IMR-90 (cell line): ENCODE results near the gene CDYL2.

ENCODE experiments used
- BHLHE40 ChIP-seq: fragments of 150-350 bp; IDR thresholded peaks from 2 replicates; pipeline ENCODE4 v1.6.1; 2016; ENCODE audit warnings: mild to moderate bottlenecking, low read depth, low read length
- CEBPB ChIP-seq: IDR thresholded peaks from 2 replicates; pipeline ENCODE4 v1.6.1; 2012; ENCODE audit warnings: low read depth, low read length, improper control_type of control experiment
- MAZ ChIP-seq: IDR thresholded peaks from 2 replicates; pipeline ENCODE4 v1.6.1; 2012; ENCODE audit warnings: low read depth, mild to moderate bottlenecking, low read length, improper control_type of control experiment, moderate library complexity, borderline replicate concordance
- MXI1 ChIP-seq: IDR thresholded peaks from 2 replicates; pipeline ENCODE4 v1.6.1; 2012; ENCODE audit warnings: low read depth, mild to moderate bottlenecking, low read length, moderate library complexity, borderline replicate concordance
- NFE2L2 ChIP-seq: fragments of 150-350 bp; IDR thresholded peaks from 2 replicates; pipeline ENCODE4 v1.6.1; 2016; ENCODE audit warnings: low read depth, mild to moderate bottlenecking, low read length
- POLR2A ChIP-seq: IDR thresholded peaks from 2 replicates; pipeline ENCODE4 v1.6.1; 2012; ENCODE audit warnings: mild to moderate bottlenecking, low read depth, low read length
- RFX5 ChIP-seq: IDR thresholded peaks from 2 replicates; pipeline ENCODE4 v1.8.0; 2012; ENCODE audit warnings: low read depth, mild to moderate bottlenecking, low read length, moderate library complexity
- TF ChIP-seq, protein P1 (sequence below): conservative IDR thresholded peaks from 2 replicates; pipeline ENCODE4 v1.5.1; 2012; ENCODE audit warnings: mild to moderate bottlenecking, low read depth, low read length, improper control_type of control experiment
- TF ChIP-seq, protein P2 (sequence below): fragments of 150-350 bp; IDR thresholded peaks from 2 replicates; pipeline ENCODE4 v1.6.1; 2017; ENCODE audit warnings: mild to moderate bottlenecking, antibody characterized with exemption, low read length, low read depth

DNA sequence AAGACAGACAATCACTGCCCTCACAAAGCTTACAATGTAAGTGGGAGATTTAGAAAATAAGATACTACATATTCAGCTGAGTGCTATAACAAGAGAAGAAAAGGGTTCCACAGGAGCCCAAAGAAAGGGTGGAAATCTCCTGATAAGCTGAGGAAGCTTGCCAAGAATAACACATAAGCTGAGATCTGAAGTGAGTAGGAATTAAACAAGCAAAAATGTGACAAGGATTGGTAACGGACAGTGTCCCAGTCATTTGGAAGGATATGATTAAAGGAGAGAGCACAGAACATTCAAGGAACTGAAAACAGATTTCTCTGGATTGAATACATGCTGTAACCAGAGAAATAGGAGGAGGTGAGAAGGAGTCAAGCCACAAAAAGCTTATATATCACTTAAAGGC is 13.0 kb downstream of the CDYL2 start:
- TF ChIP-seq BHLHE40 = no peak
- TF ChIP-seq, protein P1, sequence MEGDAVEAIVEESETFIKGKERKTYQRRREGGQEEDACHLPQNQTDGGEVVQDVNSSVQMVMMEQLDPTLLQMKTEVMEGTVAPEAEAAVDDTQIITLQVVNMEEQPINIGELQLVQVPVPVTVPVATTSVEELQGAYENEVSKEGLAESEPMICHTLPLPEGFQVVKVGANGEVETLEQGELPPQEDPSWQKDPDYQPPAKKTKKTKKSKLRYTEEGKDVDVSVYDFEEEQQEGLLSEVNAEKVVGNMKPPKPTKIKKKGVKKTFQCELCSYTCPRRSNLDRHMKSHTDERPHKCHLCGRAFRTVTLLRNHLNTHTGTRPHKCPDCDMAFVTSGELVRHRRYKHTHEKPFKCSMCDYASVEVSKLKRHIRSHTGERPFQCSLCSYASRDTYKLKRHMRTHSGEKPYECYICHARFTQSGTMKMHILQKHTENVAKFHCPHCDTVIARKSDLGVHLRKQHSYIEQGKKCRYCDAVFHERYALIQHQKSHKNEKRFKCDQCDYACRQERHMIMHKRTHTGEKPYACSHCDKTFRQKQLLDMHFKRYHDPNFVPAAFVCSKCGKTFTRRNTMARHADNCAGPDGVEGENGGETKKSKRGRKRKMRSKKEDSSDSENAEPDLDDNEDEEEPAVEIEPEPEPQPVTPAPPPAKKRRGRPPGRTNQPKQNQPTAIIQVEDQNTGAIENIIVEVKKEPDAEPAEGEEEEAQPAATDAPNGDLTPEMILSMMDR = no peak
- TF ChIP-seq MAZ = no peak
- TF ChIP-seq, protein P2, sequence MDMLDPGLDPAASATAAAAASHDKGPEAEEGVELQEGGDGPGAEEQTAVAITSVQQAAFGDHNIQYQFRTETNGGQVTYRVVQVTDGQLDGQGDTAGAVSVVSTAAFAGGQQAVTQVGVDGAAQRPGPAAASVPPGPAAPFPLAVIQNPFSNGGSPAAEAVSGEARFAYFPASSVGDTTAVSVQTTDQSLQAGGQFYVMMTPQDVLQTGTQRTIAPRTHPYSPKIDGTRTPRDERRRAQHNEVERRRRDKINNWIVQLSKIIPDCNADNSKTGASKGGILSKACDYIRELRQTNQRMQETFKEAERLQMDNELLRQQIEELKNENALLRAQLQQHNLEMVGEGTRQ = no peak
- TF ChIP-seq NFE2L2 = no peak
- no peak for TF ChIP-seq POLR2A
- TF ChIP-seq RFX5 = no peak
- no peak for TF ChIP-seq MXI1
- TF ChIP-seq CEBPB = no peak
